Activated CD8-positive, alpha-beta memory T cell treated with anti-CD3 and anti-CD28 coated beads for 36 hours (primary cell): ENCODE measurements around the gene TRIP4. TPM values are rescaled to one million over a fixed set of nuclear protein-coding genes. Genes with fewer than 3 reads are reported as not detected.
"Not testable (repeated sequence)": the region's sequence is repeated elsewhere in the genome, so short reads cannot be mapped to it uniquely, and the experiment has no call there.

Experiments used
- CTCF ChIA-PET: fragments of 350-600 bp; sonication (Branson Sonifier 250); formaldehyde crosslinking; loops from one replicate; lab custom pipeline; 2021; ENCODE audit warnings: antibody characterized with exemption; lab: Charles Lee
- POLR2A ChIA-PET: fragments of 350-600 bp; sonication (Branson Sonifier 250); formaldehyde crosslinking; loops from one replicate; lab custom pipeline; 2021; ENCODE audit warnings: antibody characterized with exemption; lab: Charles Lee
- total RNA-seq, 2 experiments: library from RNA; stranded (reverse); gene quantifications; one replicate each; pipeline ENCODE4 v1.2.3, GENCODE V29; 2021

The TRIP4 gene
- 10 to 100 TPM; 19.0 to 20.5 TPM for total RNA-seq

GRCh38 chr15:64387562-64388168, at the start of gene TRIP4:
TRIP4 (plus strand) TSS chr15:64387836; CDS start chr15:64387864, 28 bp downstream.
- POLR2A ChIA-PET = interaction anchor here (0.5 to 1.1 kb wide), 8 partner anchors 30 to 912 kb away, joined by 3 to 4 read pairs (median 4); partner anchors contain the start of genes PARP16 and ZNF609

GRCh38 chr15:64340355-64340754, 47.3 kb upstream of the TRIP4 start:
- ChIA-PET CTCF (no interaction called here), POLR2A (no interaction called here)

More at GRCh38 chr15:64387562-64388168, at the start of gene TRIP4:
- CTCF ChIA-PET = interaction anchor here (0.6 to 1.2 kb wide), 3 partner anchors 11 to 266 kb away, joined by 3 read pairs; no protein-coding TSS in a partner anchor

- ChIA-PET CTCF (no interaction called here), POLR2A (no interaction called here)
Observed at GRCh38 chr15:64341961-64342360, 45.7 kb upstream of the TRIP4 start.

DNA sequence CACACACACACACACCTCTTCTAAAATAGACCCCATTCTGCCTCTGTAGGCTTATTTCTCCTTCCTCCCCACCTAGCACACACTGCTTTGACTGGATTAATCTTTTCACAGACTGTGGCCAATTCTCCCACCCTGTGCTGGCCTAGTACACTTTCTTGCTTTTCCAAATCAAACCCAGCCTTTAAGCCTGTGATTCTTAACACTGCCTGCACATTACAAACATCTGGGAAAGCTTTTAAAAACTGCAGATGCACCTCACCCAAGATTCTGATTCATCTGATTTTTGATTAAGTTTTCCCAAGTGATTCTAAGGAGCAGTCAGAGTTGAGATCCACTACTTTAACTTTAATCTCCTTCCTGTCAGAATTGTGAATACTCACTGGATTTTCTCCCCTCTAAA, 44.4 kb upstream of the TRIP4 start:
- POLR2A ChIA-PET = no interaction called here
- CTCF ChIA-PET = interaction anchor here (0.6 kb wide), 1 partner anchor 336 kb away, joined by 3 read pairs; no protein-coding TSS in a partner anchor

DNA sequence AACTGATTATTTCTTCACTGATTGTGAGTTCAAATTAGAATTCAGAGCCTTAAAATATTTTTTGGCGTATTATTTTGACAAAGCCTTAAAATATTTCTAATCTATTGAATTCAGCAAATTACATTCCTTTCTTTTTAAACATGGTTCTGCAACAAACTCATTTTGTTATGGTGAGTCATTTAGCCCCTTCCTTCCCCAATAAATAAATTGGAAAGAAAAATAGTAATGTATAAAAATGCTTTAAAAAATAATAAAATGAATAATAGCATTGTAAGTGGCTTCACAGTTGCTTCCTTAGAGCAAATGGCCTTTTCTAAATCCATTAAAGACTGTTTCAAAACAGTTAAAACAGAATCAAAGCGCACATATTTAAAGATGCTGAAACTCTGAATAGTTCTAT, 43.8 kb upstream of the TRIP4 start:
- CTCF ChIA-PET = no interaction called here
- POLR2A ChIA-PET = no interaction called here

GRCh38 chr15:64344651-64345294, 42.9 kb upstream of the TRIP4 start:
- POLR2A ChIA-PET = no interaction called here
- CTCF ChIA-PET = no interaction called here

- POLR2A ChIA-PET, CTCF ChIA-PET: not testable (repeated sequence)
Observed at GRCh38 chr15:64346242-64346641, 41.4 kb upstream of the TRIP4 start.

- ChIA-PET POLR2A (no interaction called here), CTCF (interaction anchor here (0.7 kb wide), 1 partner anchor 56 kb away, joined by 3 read pairs; no protein-coding TSS in a partner anchor)
Observed at GRCh38 chr15:64348455-64348854, 39.2 kb upstream of the TRIP4 start.

DNA sequence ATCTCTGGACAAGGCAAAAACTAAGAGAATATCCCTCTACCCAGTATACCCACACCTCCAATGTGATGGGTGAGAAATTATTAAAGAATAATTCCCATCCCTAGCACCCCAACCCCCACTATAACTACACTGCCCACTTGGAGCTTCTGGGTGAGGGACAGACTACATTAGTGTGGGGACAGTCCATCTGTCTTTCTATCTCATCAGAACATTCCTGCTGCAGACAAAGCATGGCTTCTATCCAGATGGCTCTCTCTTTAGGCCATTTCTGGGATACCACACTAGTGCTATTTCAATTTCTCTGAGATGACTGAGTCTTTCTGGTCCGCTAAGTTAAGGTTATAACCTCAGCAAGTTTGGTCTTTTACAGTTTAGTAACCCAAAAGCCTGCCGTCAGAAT, 38.3 kb upstream of the TRIP4 start:
- ChIA-PET CTCF (no interaction called here), POLR2A (no interaction called here)

DNA sequence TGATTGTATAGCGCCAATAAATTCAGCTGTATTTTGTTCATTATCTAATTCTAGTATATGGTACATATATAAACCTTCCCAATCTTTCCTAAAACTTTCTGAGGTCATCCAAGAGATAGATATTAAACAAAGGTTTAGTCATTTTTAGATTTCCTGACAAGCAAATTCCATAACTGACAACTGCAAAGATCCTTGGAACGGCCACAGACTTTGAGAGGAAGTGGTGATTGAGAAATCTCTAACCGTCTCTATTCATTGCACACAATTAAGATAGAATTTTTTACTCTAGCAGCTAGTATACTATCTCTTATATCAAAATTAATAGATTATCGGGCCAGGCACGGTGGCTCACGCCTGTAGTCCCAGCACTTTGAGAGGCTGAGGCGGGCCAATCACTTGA, 36.4 kb upstream of the TRIP4 start:
- ChIA-PET POLR2A (no interaction called here), CTCF (no interaction called here)

DNA sequence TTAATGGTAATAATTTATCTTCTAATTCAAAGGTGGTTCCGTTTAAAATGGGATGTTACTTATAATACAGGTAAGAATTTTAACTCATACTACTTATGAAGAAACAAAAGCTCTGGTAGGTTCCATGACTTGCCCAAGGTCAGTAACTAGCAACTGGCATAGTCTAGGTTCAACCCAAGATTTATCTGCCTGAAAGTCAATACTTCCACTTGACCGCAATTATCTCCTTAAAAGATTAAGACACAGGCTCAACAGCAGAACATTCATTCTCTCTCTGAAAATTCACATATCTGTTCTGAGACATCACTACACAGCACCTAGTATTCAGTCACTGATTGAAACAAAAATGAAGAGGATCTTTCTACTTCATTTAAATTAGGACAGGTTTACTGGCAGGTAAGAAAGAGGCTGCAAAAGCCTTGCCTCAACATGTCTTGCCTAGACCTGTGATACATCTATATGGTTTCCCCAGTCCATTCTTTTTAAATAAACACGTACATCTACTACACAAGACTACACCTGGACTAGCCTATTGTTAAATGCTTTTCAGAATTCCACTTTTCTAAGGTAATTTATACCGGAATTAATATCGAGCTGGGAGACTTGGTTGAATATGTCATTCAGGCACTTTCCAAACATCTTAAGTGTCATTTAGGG, 32.8 kb upstream of the TRIP4 start:
- ChIA-PET CTCF (interaction anchor here (0.5 kb wide), 1 partner anchor 316 kb away, joined by 4 read pairs; no protein-coding TSS in a partner anchor), POLR2A (interaction anchor here (0.6 kb wide), 1 partner anchor 191 kb away, joined by 3 read pairs; no protein-coding TSS in a partner anchor)

DNA sequence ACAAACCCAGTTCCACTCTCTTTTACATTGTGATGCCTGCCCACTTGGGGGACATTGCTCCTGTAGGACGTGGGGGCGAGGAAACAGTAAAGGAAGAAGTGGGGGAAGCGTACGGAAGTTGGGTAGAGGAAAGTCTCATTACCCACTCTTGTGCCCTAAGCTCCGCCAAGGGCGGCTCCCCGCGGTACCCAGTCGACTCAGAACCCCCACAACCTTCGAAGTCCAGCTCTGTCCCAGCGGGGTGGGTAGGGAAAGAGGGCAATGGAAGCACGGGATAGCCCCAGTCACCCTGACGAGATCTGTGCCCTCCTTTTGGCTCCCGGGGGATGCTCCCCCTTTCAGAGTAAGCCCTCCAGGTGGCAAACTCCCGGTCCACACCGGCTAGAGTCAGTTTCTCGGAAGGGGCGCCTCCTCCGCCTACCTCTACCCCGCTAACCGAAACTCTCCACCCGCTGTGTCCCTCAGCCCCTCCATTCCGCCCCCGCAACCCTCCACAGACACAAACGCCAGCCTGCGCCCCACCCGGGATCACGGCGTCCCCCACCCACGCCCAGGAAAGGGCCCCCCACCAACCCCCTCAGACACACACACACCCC, 32.2 kb upstream of the TRIP4 start:
- POLR2A ChIA-PET = interaction anchor here (0.6 kb wide), 1 partner anchor 192 kb away, joined by 3 read pairs; no protein-coding TSS in a partner anchor
- CTCF ChIA-PET = interaction anchor here (1.0 kb wide), 1 partner anchor 108 kb away, joined by 3 read pairs; no protein-coding TSS in a partner anchor

DNA sequence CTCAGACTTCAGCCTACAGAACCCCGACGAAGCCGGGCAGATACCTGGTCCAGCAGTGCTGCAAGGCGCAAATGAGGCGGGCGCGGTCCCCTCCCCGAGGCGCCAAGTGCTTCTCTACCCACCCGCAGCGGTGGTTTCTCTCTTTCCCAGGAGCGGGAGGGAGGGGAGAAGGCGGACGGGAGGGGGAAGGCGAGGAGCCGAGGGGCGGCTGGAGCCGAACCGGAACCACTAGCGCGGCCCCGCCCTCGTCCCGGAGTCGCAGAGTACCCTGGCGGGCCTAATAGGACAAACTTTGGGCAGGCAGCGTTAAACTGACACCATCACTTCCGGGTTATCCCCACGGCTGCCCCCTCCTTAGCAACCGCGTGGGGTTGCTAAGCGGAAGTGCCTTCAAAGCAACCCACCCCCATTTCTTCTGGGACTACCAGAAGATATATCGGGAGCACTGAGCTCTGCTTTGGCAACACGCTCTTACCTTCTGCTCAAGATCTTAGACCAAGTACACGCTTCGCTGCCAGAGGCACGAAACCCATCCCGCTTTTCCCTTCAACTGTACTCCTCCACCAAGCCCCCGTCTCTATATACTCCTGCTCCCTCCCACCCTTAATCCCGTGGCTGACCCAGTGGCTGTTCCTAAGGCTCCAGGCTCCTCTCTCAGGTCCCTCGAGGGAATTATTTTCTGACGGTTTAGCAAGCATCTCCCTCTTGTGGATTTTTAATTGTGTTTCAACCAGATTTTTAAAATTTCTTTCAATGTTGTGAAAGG, 31.5 kb upstream of the TRIP4 start, which contains the start of gene CSNK1G1:
Gene CSNK1G1 (minus strand): TSS at position 230 of the 766 bp plus-strand sequence. CDS start 55,674 bp downstream, outside the sequence.
- ChIA-PET POLR2A (no interaction called here), CTCF (interaction anchor here (1.0 kb wide), 1 partner anchor 109 kb away, joined by 3 read pairs; no protein-coding TSS in a partner anchor)

DNA sequence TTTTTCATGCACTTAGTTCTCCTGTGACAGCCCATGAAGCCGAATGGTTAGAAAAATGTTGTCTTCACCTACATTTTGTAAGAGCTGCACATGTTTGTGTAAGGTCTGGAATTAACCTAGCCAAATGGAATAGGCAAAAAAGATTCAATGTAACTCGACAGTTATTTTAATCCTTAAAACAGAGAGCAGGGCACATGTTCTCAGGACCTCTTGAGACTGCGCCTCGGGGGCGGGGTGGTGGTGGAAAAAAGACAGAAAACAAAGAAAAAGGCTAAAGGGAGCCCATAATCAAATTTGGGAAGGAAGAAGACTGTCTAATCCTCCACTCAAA, 31.0 kb upstream of the TRIP4 start:
- POLR2A ChIA-PET = no interaction called here
- CTCF ChIA-PET = interaction anchor here (1.0 kb wide), 1 partner anchor 110 kb away, joined by 3 read pairs; no protein-coding TSS in a partner anchor

DNA sequence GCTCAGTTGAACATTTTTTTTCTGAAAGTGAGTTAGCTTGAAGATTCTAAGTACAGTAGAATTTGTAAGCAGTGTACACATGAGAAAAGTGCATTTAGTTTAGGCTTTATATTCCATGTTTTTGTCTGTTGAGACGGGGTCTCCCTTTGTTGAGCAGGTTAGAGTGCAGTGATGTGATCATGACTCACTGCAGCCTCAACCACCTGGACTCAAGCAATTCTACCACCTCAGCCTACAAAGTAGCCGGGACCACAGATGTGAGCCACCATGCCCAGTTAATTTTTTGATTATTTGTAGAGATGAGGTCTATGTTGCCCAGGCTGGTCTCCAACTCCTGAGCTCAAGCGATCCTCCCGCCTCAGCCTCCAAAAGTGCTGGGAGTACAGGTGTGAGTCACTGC, 26.4 kb upstream of the TRIP4 start:
- ChIA-PET CTCF (interaction anchor here (0.6 kb wide), 1 partner anchor 310 kb away, joined by 4 read pairs; no protein-coding TSS in a partner anchor), POLR2A (no interaction called here)

GRCh38 chr15:64369078-64369607, 18.5 kb upstream of the TRIP4 start:
- POLR2A ChIA-PET = interaction anchor here (0.5 kb wide), 1 partner anchor 35 kb away, joined by 3 read pairs; no protein-coding TSS in a partner anchor
- CTCF ChIA-PET = interaction anchor here (0.7 kb wide), 2 partner anchors 116 to 139 kb away, joined by 3 to 5 read pairs; no protein-coding TSS in a partner anchor

DNA sequence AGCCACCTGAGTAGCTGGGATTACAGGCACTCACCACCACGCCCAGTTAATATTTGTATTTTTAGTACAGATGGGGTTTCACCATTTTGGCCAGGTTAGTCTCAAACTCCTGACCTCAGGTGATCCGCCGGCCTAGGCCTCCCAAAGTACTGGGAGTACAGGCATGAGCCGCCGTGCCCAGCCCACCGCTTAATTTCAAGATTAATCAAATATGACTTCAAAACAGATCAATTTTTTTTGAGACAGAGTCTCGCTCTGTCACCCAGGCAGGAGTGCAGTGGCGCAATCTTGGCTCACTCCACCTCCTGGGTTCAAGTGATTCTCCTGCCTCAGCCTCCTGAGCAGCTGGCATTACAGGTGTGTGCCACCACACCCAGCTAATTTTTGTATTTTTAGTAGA, 16.3 kb upstream of the TRIP4 start:
- POLR2A ChIA-PET, CTCF ChIA-PET: not testable (repeated sequence)

DNA sequence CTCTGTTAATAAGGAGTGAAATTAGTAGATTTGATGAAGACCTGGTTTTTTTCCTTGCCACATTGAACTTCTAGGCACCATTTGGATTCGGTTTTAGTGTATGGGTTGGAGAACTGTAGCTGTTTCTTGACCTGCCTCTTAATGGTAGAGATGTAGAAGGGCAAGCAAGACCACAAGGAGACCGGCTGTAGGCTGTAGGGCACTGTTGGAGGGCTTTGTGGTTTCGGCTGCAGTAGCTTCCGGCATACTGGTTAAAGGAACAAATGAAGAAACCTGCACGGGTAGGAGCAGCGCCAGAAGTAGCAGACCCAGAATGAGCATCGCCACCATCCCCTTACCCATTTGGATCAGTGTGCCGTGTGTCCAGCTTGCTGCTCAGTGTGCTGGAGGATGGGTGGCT, 14.3 kb upstream of the TRIP4 start:
- POLR2A ChIA-PET = no interaction called here
- CTCF ChIA-PET = no interaction called here
